HG03378 (cell line): ENCODE results near the gene ADARB2.
"Not testable (repeated sequence)": the region's sequence is repeated elsewhere in the genome, so short reads cannot be mapped to it uniquely, and the experiment has no call there.

ENCODE experiments used
- ATAC-seq: cut with Tn5 transposase; IDR thresholded peaks from one replicate; pipeline ENCODE4 v1.9.1; 2021; ENCODE audit warnings: mild to moderate bottlenecking, moderate library complexity; ENCODE audit not compliant: unreplicated experiment

The ADARB2 gene

DNA sequence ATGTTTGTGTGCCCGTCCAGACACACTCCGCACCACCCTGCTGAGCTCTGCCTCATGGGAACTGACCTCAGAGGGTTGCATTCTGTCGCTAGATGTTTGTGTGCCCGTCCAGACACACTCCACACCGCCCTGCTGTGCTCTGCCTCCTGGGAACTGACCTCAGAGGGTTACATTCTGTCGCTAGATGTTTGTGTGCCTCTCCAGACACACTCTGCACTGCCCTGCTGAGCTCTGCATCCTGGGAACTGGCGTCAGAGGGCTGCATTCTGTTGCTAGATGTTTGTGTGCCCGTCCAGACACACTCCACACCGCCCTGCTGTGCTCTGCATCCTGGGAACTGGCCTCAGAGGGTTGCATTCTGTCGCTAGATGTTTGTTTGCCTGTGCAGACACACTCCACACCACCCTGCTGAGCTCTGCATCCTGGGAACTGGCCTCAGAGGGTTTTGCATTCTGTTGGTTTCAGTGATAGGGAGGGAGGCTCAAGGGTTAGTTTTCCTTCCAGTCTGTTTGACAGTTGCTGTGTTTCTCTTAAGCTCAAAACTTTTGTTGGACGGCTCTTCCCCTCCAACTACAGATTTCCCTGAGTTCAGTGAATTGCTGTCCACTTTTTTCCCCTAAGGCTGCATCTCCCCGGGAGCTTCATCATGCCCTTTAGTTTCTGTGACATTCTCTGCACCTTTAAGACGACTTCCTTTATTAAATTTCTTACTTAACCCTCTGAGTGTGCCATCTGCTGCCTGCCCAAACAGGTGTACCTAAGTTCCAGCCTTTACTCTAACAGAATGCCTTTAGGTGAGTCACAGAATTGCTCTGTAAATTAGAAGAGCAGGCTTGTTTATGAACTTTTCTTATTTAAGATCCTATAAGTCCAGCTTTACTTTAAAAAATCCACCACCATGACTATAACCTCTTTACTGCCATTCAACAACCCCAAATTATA lies 119.7 kb downstream of the ADARB2 start:
- ATAC-seq: not testable (repeated sequence)

DNA sequence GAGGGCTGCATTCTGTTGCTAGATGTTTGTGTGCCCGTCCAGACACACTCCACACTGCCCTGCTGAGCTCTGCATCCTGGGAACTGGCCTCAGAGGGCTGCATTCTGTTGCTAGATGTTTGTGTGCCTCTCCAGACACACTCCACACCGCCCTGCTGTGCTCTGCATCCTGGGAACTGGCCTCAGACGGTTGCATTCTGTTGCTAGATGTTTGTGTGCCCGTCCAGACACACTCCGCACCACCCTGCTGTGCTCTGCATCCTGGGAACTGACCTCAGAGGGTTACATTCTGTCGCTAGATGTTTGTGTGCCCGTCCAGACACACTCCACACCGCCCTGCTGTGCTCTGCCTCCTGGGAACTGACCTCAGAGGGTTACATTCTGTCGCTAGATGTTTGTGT lies 120.6 kb downstream of the ADARB2 start:
- ATAC-seq: not testable (repeated sequence)

DNA sequence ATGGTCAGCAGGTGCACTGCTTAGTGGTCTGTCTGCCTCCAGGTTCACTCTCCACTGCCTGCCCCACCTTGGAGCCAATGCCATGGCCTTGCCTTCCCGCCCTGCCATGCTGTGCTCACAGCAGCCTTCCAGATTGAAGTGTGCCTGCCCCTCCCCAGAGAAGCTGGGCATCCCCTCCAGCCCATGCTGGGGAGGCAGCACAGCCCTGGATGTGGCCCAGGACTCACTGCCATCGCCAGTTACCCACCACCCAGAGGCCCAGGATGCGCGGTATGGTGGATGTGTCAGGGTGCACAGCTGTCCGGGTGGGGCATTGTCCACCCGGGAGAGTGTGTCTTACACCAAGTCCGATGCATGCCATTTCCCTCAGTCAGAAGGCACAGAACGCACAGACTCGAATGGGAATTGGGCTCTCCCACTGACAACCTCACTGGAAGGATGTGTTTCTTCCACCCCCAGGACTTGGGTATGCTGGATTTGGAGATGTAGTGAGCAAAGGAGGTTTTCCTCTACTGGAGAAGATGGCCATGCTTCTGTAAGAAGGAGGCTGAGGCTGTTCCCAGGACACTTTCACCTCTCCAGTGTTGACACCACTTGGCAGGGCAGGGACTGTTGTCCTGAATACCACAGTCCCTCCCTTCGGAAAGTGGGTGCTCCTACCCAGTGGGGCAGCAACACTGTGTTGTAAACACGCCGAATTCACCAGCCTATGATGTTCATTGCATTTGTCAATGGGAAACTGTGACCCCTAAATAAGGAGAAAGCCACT lies 122.0 kb downstream of the ADARB2 start:
- ATAC-seq: no peak

DNA sequence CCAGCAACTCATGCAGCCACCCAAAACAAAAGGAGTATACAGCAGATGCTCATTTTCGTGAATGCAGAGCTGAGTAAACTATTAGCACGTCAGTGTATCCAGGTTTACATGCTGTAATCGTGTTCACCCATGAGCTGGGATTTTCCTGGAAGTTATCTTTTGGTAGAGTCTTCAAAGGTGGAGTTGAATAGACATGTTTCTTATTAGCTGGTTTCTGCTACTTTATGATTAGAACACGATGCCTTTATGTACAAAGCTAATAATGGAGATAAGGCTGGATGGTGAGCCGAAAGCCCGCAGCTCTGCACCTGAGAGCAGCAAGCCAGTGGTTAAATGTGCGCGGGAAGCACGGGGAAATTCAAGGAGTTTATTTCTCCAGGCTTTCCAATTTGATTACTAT lies 123.8 kb downstream of the ADARB2 start:
- no peak for ATAC-seq

DNA sequence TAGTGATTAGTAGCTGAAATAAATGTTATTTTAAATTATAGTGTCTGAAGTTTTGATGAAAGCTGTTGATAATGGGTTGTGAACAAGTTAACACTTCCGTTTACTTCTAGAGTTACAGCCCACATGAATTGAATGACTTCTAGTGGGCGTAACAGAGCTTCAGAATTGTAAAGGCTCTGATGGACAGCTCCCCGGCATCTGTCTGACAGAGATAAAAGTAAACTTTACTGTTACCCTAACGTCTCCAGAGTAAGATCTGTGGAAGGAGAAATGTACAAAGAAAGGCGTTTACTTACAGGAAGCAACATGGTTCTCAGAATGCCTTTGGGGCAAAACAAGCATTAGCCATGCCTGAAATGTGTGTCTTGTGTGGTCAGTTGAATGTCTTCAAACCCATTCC lies 124.4 kb downstream of the ADARB2 start:
- ATAC-seq: no peak

DNA sequence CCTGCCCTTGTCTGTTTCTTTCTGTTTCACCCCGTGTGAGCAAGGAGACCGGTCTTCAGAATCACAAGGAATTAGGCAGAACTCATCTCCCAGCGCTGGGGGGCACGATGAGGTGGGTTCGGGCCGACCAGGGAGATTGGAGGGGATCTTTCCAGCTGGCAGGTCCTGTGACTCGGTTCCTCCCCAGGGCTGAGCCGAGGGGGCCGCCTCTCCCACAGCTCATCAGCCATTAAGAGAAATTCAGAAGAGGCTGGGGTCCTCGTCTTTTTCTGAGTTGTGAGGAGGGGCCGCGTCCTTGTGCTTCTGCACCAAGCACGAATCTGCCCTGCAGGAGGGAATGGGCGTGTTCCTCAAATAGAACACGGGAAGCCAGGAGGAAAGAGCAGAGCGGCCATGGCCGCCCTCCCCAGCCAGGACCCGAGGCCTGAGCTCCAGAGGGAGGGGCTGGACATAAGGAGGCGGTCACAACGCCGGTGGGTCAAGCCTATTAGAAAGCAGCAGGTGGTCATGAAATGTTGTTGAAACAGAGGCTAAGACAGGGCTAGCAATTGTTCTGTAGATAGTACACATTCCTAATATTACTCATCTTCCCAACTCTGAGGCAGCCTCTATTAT lies 125.3 kb downstream of the ADARB2 start:
- no peak for ATAC-seq

DNA sequence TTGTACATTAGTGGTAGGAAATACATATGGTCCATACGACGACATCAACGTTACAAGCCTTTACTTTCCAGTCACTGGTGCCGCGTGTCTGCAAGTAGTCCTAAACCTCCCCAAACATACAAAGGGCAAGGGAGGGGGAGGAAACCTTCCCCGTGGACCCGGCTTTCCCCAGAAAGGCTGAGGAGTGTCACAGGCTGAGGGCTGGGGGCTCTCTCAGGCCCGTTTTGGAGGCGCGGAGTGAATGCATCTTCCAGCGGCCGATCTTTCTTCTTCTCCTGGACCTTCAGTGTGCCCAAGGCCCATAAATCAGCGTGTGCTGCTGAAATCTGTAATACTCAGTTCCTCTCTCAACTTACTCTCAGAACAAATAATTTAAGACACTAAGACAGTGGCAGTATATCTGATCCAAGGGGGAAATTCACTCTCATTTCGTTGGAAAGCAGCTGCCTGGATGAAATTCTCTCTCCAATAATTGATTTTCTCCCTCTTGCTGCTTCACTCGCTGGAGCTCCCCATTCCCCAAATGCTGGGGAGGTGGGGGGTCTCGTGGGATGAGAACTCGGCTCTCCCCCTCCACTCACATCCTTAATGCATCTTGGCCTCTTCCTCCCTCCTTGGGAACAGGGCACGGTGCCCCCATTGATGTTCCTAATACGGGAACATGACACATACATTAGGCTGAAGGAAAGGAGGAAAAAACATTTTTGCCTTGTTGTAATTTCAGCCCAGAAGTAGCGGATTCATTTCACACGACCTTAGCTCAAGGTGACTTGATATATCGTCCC lies 126.1 kb downstream of the ADARB2 start:
- no peak for ATAC-seq

DNA sequence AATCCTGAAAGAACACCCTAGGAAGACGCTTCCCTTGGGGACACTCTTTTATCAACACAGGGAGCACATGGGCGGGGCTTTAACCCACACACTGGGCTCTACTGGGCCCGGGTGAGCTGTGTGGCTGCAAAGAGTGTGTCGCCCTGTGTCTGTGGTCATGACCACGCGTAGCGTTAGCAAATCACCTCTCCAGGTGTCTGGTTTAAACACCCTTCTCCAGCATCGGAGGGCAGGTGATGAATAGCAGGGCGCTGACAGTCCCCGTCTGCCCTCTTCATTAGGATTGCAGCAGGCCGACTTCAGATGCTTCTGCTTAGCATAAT lies 127.7 kb downstream of the ADARB2 start:
- no peak for ATAC-seq

DNA sequence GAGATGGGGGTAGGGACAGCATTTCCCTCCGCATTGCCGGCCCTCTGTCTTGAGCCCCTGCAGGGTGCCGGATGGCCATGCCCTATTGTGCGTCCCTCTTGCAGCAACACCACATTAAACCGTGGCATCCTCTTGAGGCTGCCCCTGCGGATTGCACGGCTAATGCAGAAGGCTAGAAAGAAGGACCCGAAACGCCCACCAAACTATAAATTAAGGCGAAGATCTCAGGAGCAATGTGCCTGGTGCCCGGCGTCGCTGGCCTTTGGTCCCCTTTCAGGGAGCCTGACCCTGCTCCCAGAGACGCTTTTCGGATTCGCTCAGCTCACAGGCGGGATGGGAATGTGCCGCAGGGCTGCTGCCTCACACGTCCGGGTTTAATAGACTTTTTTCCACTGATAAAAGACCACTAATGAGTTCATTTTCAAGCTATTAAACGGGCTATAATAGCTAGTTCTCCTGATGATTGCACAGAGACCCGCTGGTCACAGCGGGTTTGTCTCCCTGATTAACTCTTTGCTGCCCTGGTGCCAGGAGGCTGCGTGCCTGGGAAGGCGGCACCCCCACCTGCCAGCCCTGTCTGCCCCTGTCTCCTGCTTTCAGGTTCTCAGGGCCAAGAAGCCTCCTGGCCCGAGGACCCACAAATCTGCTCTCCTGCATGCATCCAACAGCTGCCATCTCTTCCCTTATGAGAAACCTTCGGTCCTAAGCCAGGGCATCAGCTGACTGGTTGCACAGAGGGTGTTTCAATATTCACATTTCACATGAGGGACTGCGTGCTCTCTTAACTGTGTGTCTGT lies 128.3 kb downstream of the ADARB2 start:
- no peak for ATAC-seq

DNA sequence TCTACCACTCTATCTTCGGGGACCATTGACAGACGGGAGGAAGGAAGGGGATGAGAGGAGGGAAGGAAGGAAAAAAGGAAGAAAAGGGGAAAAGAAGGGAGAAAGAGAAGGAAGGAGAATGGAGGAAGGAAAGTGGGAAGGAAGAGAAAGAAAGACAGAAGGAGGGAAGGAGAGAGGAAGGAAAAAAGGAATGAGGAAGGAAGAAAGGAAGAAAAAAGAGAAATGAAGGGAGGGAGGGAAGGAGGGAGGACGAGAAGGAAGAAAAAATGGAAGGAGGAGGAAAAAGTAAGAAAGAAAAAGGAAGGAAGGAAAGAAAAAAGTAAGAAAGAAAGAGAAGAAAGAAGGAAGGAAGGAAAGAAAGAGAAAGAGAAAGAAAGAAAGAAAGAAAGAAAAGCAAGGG lies 128.9 kb downstream of the ADARB2 start:
- ATAC-seq: no peak

DNA sequence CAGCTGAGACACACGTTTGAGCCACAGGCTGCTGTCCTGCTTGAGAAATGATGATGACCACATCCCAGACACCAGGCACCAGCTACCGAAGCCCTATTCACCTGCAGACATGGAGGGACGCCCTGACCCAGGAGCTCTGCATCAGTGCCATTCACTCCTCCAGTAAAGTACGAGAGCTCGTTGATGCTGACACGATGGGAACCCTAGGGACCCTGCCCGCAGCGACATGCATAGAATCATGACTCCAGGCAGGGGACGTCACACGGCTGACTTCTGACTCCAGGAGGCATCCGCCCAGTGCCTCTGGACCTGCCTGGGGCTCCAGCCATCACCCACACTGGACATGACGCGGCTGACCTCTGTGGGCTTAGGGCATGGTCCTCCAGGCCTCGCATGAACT lies 129.9 kb downstream of the ADARB2 start:
- ATAC-seq: no peak

DNA sequence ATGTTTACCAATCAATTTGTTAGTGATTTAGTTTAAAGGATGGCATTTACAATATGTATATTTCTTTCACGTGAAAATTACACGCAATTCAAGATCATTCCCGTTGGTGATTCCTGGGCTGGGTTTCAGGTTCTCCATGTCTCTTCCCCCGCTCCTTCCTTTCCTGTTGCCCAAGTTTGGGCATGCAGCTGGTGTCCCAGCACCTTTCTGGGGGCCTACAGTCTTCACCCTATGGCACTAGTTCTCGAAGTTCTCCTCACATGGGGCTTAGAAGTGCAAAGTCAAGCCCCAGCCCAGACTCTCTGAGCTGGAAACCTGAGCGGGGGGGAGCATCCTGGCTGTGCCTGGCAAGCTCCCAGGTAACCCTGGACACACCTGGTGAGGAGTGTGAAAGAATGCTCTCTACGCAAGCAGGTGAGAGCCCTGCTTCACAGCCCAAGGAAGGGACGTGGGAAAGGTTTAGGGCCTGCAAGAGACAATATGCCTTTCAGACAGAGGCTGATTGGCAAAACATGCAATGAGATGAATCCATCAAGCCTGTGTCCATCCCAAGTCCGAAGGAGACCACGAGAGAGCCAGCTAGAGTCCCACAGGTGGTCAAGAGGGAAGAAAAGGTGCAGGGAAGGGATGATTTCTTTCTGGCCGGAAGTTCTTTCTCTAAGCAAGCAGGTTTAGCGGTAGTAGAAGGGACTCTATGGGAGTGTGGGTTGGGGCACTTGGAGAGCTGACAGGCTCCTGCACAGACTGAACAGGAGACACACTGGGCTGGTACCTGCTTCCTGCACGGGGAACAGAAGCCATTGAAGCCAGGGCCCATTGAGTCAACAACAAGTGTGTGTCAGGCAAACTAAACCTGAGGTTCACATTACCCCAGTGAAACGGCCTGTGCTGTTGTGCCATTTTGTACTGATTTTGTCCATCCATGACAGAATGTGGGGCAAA lies 131.1 kb downstream of the ADARB2 start:
- ATAC-seq: no peak

DNA sequence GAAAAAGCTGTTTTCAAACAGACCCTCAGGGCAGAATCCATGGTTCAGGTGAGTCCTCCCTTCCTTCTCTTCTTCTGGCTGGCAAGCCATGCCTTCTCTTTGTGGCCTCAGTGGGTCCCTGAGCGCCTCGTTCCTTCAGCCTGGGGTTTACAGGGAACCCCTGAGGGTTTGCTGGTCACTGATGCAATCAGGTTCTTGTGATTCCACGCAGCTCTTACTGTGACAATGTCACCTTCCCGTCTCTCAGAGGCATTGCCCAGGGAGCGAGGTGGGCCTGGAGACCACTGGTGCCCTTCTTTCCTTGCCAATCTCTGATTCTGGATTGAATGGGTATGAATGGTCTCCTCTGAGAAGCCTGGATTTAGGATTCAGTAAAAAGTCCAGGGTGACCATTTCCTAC lies 132.2 kb downstream of the ADARB2 start:
- ATAC-seq: no peak

DNA sequence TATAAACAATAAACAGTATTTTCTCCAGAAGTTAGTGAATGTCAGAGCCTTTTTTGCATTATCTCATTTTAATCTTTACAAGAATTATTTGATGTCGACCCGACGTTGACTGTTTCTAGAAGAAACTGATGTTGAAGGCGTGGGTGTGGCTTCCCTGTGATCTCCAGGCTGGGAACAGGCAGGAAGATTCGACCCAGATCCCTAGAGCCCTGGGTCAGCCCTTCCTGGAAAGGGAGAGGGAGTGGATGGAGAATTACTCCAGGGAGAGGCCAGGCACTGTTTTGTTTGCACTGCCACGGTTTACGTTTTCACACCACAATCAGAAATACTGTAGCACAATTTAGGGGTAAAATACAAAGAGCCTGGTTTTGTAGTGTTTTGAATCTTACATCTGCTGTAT lies 133.1 kb downstream of the ADARB2 start:
- no peak for ATAC-seq

DNA sequence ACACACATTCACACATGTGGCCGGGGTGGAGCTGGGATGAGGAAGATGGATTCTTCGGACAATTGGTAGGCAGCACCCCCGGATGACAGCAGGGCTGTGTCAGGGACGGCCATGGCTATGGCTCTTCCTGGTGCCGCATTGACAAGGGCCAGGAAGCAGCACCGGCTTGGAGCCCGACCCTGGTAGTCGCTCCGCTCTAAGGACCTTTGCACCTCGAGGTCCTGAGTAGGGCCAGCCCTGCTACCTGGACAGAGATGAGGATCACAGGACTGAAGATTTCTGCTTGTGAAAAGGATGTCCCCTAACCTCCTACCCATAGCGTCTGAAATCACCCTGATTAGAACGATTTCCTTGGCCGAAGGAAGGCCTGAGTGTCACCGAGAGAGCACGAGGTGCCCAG lies 134.1 kb downstream of the ADARB2 start:
- ATAC-seq: no peak

DNA sequence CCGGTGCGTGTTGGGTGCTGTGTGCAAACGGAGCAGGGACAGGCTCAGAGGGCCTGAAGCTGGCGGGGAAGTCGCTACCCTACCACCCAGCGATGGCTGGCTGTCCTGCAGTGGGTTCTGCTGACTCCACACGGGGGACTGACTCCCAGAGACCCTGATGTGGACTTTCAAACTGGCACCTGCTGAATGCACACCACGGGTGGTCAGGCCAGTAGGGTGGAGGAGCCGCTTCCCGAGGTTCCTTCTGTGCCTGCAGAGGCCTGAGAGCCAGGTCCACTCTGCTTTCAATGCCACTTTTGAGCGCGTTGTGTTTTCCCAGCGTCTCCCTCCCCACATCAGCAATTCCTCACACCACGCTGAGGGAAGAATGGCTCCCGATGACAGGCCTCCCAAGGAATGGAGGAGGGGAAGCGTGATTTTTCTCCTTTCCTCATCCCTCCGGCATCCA lies 135.3 kb downstream of the ADARB2 start:
- ATAC-seq: no peak

DNA sequence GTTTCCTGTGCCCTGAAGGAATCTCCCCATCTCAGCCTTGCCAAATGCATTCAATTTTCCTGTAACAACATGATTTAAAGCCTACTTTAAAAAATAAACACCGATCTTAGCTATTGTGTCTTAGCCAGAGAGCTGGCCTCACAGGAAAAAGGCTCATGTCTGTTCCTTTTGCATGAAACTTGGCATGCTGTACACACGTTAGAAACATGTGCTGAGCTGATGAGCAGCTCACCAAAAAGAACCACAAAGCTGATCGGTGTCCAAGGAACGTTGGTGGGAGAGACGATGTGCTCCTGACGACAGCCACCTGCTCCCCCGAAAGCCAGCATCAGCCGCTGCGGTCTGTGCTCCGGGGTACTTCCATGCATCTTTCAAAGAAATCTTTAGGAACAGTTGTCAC lies 135.9 kb downstream of the ADARB2 start:
- ATAC-seq: no peak

DNA sequence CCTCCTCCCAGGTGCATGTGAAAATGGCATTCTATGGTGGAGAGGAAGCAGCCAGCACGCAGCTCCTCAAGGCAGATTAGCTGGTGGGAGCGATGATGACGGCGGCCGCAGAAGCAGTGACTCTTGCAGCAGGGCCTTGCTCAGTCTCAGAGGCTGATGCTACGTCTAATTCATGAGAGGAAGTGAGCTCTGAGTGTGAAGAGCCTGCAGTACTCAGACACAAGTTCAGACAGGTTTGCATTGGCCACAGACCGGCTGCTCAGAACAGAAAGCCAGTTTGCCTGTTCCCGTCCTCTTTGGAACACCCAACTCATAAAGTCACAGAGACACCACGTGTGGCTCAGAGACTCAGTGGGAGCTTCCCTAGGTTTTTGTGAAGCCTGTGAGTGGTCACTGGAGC lies 136.5 kb downstream of the ADARB2 start:
- no peak for ATAC-seq
